WTC11 (cell line): Measurements from ENCODE around the gene GABBR2. TPM values are rescaled to one million over a fixed set of nuclear protein-coding genes. Genes with fewer than 3 reads are reported as not detected.
A peak's percentile ranks its signal among the peaks of the same experiment; 100 is the strongest.

ENCODE experiments used
- ATAC-seq: fragments of 200-7000 bp; cut with Tn5 transposase; 2 replicates; pipeline ENCODE4 v1.10.0; 2021; ENCODE audit warnings: mild to moderate bottlenecking, moderate library complexity
- CTCF ChIA-PET: fragments of 300-600 bp; sonication (Branson Sonifier 250); formaldehyde crosslinking; loops from one replicate; lab custom pipeline; 2021; ENCODE audit warnings: antibody characterized with exemption; lab: Charles Lee
- POLR2A ChIA-PET: fragments of 350-600 bp; sonication (Branson Sonifier 250); formaldehyde crosslinking; loops from one replicate; lab custom pipeline; 2021; ENCODE audit warnings: antibody characterized with exemption; lab: Charles Lee
- DNase-seq: peaks from one replicate; pipeline ENCODE4 v3.0.0; 2021; ENCODE audit warnings: low spot score
- H3K27ac Mint-ChIP-seq: 2 replicates; pipeline ENCODE4 v1.8.0; 2021; ENCODE audit warnings: mixed read lengths
- H3K27me3 Mint-ChIP-seq: 2 replicates; pipeline ENCODE4 v1.8.0; 2021; ENCODE audit warnings: low read depth, mild to moderate bottlenecking, moderate library complexity, mixed read lengths
- H3K36me3 Mint-ChIP-seq: 2 replicates; pipeline ENCODE4 v1.8.0; 2021; ENCODE audit warnings: mixed read lengths
- H3K4me1 Mint-ChIP-seq: 2 replicates; pipeline ENCODE4 v1.8.0; 2022; ENCODE audit warnings: mixed read lengths
- H3K4me3 Mint-ChIP-seq: 2 replicates; pipeline ENCODE4 v1.8.0; 2021; ENCODE audit warnings: mild to moderate bottlenecking, moderate library complexity, mixed read lengths
- H3K9me3 Mint-ChIP-seq: 2 replicates; pipeline ENCODE4 v1.8.0; 2021; ENCODE audit warnings: mixed read lengths
- CREM ChIP-seq: sonication (generic); formaldehyde crosslinking; IDR thresholded peaks from 2 replicates; pipeline ENCODE4 v1.8.1; 2022; ENCODE audit warnings: mild to moderate bottlenecking, missing genetic modification reagents, moderate library complexity
- EMX1 ChIP-seq: fragments of 250-450 bp; sonication (Bioruptor Pico); IDR thresholded peaks from 2 replicates; pipeline ENCODE4 v1.8.0; 2021; ENCODE audit warnings: mild to moderate bottlenecking
- ETV6 ChIP-seq: sonication (generic); formaldehyde crosslinking; IDR thresholded peaks from 2 replicates; pipeline ENCODE4 v1.8.1; 2022; ENCODE audit warnings: mild to moderate bottlenecking, missing genetic modification reagents
- FOXK1 ChIP-seq: sonication (generic); formaldehyde crosslinking; IDR thresholded peaks from 2 replicates; pipeline ENCODE4 v1.8.0; 2022; ENCODE audit warnings: mild to moderate bottlenecking, moderate library complexity, missing genetic modification reagents
- GTF2I ChIP-seq: fragments of 250-450 bp; sonication (Bioruptor Pico); conservative IDR thresholded peaks from 2 replicates; pipeline ENCODE4 v1.4.0; 2021; ENCODE audit warnings: mild to moderate bottlenecking
- HMGA2 ChIP-seq: fragments of 250-450 bp; sonication (Bioruptor Pico); IDR thresholded peaks from 2 replicates; pipeline ENCODE4 v1.4.0; 2021; ENCODE audit warnings: mild to moderate bottlenecking, moderate library complexity
- KAT7 ChIP-seq: sonication (generic); formaldehyde crosslinking; IDR thresholded peaks from 2 replicates; pipeline ENCODE4 v1.8.1; 2023; ENCODE audit warnings: missing genetic modification reagents, mild to moderate bottlenecking, borderline replicate concordance
- NFE2L1 ChIP-seq: sonication (generic); formaldehyde crosslinking; IDR thresholded peaks from 2 replicates; pipeline ENCODE4 v1.8.1; 2023; ENCODE audit warnings: missing genetic modification reagents
- NFYB ChIP-seq: sonication (generic); formaldehyde crosslinking; conservative IDR thresholded peaks from 2 replicates; pipeline ENCODE4 v1.8.0; 2022; ENCODE audit warnings: low read depth, missing genetic modification reagents
- ZNF232 ChIP-seq: sonication (generic); formaldehyde crosslinking; IDR thresholded peaks from 2 replicates; pipeline ENCODE4 v1.8.0; 2022; ENCODE audit warnings: mild to moderate bottlenecking, missing genetic modification reagents
- ZNF263 ChIP-seq: sonication (generic); formaldehyde crosslinking; IDR thresholded peaks from 2 replicates; pipeline ENCODE4 v1.8.1; 2022; ENCODE audit warnings: low read depth, mild to moderate bottlenecking, moderate library complexity, missing genetic modification reagents
- ZNF396 ChIP-seq: fragments of 250-450 bp; sonication (Bioruptor Pico); IDR thresholded peaks from 2 replicates; pipeline ENCODE4 v1.8.0; 2021; ENCODE audit warnings: mild to moderate bottlenecking, moderate library complexity, borderline replicate concordance
- total RNA-seq: library from RNA; stranded (reverse); gene quantifications from 3 replicates; pipeline ENCODE4 v1.2.3, GENCODE V29; 2021
- TF ChIP-seq, protein P1 (sequence below): fragments of 250-450 bp; sonication (Bioruptor Pico); IDR thresholded peaks from 2 replicates; pipeline ENCODE4 v1.9.0; 2021; ENCODE audit warnings: mild to moderate bottlenecking, borderline replicate concordance
- TF ChIP-seq, protein P2 (sequence below): sonication (generic); formaldehyde crosslinking; IDR thresholded peaks from 2 replicates; pipeline ENCODE4 v1.8.1; 2023; ENCODE audit warnings: mild to moderate bottlenecking, missing genetic modification reagents
- TF ChIP-seq, protein P3 (sequence below): sonication (generic); formaldehyde crosslinking; IDR thresholded peaks from 2 replicates; pipeline ENCODE4 v1.8.1; 2022; ENCODE audit warnings: low read depth, missing genetic modification reagents, borderline replicate concordance
- TF ChIP-seq, protein P4 (sequence below): fragments of 250-450 bp; sonication (Bioruptor Pico); IDR thresholded peaks from 2 replicates; pipeline ENCODE4 v1.8.0; 2021; ENCODE audit warnings: mild to moderate bottlenecking
- TF ChIP-seq, protein P5 (sequence below): sonication (generic); formaldehyde crosslinking; IDR thresholded peaks from 2 replicates; pipeline ENCODE4 v1.8.1; 2023; ENCODE audit warnings: mild to moderate bottlenecking, missing genetic modification reagents, moderate library complexity
- TF ChIP-seq, protein P6 (sequence below): sonication (generic); formaldehyde crosslinking; IDR thresholded peaks from 2 replicates; pipeline ENCODE4 v1.8.0; 2022; ENCODE audit warnings: mild to moderate bottlenecking, missing genetic modification reagents

GABBR2 gene
- total RNA-seq, 1 experiment from 2014 or later: 0.92 TPM

DNA sequence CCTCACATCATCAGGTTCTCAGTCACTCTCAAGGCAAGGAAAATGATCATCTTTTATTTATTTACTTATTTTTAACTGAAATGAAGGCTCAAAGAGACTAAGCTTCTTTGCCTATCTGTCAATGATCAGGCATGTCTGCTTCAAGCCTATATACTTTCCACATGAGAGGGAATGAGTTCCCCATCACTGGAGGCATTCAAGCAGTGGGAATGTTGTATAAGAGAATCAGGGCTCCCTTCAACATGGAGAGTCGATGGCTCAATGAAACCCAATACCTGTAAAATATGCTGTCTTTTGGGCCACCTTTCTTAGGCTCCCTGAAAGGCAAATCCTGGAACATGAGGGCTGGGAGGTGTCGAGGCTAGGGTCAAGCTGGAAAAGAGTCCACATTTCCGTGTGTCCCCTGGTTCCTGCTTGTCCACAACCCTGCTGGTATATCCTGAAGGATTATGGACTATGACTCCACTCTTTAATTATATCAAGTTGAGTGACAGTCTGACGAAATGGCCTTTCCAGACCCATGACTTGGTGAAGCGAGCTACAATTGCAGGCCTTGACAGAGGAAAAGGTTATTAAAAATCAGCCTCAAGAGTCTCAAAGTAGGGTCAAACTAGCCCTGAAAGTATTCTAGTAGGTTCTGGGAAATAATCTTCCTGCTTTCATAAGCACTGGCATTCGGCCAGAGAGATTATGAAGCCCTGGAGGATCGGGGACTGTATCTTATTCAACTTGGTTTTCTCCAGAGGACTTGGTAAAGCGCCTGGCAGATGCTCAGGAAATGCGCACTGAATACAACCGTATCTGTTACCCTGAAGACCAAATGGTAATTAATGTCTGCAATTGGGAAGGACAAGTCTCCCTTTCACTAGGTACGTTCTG, 307.4 kb downstream of the GABBR2 start:
- H3K4me1 Mint-ChIP-seq: peaks cover 33% of the 10 kb centered on the region
- TF ChIP-seq, protein P1, sequence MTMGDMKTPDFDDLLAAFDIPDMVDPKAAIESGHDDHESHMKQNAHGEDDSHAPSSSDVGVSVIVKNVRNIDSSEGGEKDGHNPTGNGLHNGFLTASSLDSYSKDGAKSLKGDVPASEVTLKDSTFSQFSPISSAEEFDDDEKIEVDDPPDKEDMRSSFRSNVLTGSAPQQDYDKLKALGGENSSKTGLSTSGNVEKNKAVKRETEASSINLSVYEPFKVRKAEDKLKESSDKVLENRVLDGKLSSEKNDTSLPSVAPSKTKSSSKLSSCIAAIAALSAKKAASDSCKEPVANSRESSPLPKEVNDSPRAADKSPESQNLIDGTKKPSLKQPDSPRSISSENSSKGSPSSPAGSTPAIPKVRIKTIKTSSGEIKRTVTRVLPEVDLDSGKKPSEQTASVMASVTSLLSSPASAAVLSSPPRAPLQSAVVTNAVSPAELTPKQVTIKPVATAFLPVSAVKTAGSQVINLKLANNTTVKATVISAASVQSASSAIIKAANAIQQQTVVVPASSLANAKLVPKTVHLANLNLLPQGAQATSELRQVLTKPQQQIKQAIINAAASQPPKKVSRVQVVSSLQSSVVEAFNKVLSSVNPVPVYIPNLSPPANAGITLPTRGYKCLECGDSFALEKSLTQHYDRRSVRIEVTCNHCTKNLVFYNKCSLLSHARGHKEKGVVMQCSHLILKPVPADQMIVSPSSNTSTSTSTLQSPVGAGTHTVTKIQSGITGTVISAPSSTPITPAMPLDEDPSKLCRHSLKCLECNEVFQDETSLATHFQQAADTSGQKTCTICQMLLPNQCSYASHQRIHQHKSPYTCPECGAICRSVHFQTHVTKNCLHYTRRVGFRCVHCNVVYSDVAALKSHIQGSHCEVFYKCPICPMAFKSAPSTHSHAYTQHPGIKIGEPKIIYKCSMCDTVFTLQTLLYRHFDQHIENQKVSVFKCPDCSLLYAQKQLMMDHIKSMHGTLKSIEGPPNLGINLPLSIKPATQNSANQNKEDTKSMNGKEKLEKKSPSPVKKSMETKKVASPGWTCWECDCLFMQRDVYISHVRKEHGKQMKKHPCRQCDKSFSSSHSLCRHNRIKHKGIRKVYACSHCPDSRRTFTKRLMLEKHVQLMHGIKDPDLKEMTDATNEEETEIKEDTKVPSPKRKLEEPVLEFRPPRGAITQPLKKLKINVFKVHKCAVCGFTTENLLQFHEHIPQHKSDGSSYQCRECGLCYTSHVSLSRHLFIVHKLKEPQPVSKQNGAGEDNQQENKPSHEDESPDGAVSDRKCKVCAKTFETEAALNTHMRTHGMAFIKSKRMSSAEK (CRISPR knock-in tag): no peak
- TF ChIP-seq, protein P2, sequence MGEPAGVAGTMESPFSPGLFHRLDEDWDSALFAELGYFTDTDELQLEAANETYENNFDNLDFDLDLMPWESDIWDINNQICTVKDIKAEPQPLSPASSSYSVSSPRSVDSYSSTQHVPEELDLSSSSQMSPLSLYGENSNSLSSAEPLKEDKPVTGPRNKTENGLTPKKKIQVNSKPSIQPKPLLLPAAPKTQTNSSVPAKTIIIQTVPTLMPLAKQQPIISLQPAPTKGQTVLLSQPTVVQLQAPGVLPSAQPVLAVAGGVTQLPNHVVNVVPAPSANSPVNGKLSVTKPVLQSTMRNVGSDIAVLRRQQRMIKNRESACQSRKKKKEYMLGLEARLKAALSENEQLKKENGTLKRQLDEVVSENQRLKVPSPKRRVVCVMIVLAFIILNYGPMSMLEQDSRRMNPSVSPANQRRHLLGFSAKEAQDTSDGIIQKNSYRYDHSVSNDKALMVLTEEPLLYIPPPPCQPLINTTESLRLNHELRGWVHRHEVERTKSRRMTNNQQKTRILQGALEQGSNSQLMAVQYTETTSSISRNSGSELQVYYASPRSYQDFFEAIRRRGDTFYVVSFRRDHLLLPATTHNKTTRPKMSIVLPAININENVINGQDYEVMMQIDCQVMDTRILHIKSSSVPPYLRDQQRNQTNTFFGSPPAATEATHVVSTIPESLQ (CRISPR knock-in tag): no peak
- TF ChIP-seq, protein P3, sequence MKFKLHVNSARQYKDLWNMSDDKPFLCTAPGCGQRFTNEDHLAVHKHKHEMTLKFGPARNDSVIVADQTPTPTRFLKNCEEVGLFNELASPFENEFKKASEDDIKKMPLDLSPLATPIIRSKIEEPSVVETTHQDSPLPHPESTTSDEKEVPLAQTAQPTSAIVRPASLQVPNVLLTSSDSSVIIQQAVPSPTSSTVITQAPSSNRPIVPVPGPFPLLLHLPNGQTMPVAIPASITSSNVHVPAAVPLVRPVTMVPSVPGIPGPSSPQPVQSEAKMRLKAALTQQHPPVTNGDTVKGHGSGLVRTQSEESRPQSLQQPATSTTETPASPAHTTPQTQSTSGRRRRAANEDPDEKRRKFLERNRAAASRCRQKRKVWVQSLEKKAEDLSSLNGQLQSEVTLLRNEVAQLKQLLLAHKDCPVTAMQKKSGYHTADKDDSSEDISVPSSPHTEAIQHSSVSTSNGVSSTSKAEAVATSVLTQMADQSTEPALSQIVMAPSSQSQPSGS (CRISPR knock-in tag): no peak
- TF ChIP-seq KAT7 (CRISPR knock-in tag) (no peak), CREM (CRISPR knock-in tag) (no peak), GTF2I (CRISPR knock-in tag) (0 out of 2 replicates have a peak, but pooled peaks have one; percentile 37), ZNF263 (CRISPR knock-in tag) (no peak), NFYB (CRISPR knock-in tag) (no peak)
- H3K27me3 Mint-ChIP-seq: no peaks in the 10 kb centered on the region
- DNase-seq (no peak), ATAC-seq (peak; percentile 19; the same call in 1 of the 2 replicates)
- H3K27ac Mint-ChIP-seq: no peak overlapping the region
- no peak overlapping the region for H3K4me3 Mint-ChIP-seq
- H3K9me3 Mint-ChIP-seq: no peaks in the 10 kb centered on the region
- CTCF ChIA-PET: no interaction called here
- POLR2A ChIA-PET: no interaction called here
- H3K36me3 Mint-ChIP-seq: no peaks in the 10 kb centered on the region

DNA sequence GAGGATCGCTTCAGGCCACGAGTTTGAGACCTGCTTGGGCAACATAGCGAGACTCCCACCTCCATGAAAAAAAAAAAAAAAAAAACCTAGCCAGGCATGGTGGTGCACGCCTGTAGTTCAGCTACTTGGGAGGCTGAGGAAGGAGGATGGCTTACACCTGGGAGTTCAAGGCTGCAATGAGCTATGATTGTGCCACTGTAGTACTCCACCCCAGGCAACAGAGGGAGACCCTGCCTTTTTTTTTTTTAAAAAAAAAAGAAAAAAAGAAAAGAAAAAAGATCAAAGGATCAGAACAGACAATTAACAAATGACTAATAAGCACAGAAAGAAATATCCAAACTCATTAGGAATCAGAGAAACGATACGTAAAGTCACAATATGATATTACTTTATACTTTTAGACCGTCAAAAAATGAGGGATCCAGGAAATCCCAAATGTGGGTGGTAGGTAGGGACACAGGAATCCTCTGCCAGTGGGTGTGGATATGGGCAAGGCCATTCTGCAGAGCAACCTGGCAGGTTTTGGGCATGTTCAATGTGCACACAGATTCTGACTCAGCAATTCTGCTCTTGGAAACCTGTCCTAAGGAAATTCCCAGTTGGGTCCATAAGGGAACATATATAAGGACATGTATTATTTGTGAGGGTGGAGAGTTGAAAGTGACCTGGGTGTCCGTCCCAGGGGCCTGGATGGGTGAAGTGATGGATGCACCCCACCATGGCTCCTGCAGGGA, 308.6 kb downstream of the GABBR2 start:
- H3K36me3 Mint-ChIP-seq: no peaks in the 10 kb centered on the region
- no peak overlapping the region for H3K27ac Mint-ChIP-seq
- CTCF ChIA-PET: interaction anchor here (0.6 to 1.1 kb wide), 7 partner anchors 9 to 253 kb away, joined by 3 to 9 read pairs (median 4); no protein-coding TSS in a partner anchor
- POLR2A ChIA-PET: interaction anchor here (0.7 kb wide), 1 partner anchor 104 kb away, joined by 3 read pairs; no protein-coding TSS in a partner anchor
- H3K4me3 Mint-ChIP-seq: no peak overlapping the region
- H3K4me1 Mint-ChIP-seq: peaks cover 35% of the 10 kb centered on the region
- DNase-seq (no peak), ATAC-seq (no peak)
- peaks cover under 1% of the 10 kb centered on the region; the same call in 1 of the 2 replicates for H3K9me3 Mint-ChIP-seq
- H3K27me3 Mint-ChIP-seq: no peaks in the 10 kb centered on the region
- TF ChIP-seq, protein P2 (CRISPR knock-in tag): no peak
- TF ChIP-seq, protein P4, sequence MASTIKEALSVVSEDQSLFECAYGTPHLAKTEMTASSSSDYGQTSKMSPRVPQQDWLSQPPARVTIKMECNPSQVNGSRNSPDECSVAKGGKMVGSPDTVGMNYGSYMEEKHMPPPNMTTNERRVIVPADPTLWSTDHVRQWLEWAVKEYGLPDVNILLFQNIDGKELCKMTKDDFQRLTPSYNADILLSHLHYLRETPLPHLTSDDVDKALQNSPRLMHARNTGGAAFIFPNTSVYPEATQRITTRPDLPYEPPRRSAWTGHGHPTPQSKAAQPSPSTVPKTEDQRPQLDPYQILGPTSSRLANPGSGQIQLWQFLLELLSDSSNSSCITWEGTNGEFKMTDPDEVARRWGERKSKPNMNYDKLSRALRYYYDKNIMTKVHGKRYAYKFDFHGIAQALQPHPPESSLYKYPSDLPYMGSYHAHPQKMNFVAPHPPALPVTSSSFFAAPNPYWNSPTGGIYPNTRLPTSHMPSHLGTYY (CRISPR knock-in tag): no peak
- no peak for TF ChIP-seq NFE2L1 (CRISPR knock-in tag)
- no peak for TF ChIP-seq HMGA2
- TF ChIP-seq ZNF232 (CRISPR knock-in tag): no peak
- no peak for TF ChIP-seq ZNF263 (CRISPR knock-in tag)
- no peak for TF ChIP-seq ZNF396 (CRISPR knock-in tag)
- no peak for TF ChIP-seq FOXK1 (CRISPR knock-in tag)
- no peak for TF ChIP-seq ETV6 (CRISPR knock-in tag)
- TF ChIP-seq, protein P5, sequence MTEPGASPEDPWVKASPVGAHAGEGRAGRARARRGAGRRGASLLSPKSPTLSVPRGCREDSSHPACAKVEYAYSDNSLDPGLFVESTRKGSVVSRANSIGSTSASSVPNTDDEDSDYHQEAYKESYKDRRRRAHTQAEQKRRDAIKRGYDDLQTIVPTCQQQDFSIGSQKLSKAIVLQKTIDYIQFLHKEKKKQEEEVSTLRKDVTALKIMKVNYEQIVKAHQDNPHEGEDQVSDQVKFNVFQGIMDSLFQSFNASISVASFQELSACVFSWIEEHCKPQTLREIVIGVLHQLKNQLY (CRISPR knock-in tag): no peak
- TF ChIP-seq, protein P6, sequence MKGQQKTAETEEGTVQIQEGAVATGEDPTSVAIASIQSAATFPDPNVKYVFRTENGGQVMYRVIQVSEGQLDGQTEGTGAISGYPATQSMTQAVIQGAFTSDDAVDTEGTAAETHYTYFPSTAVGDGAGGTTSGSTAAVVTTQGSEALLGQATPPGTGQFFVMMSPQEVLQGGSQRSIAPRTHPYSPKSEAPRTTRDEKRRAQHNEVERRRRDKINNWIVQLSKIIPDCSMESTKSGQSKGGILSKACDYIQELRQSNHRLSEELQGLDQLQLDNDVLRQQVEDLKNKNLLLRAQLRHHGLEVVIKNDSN (CRISPR knock-in tag): no peak
- no peak for TF ChIP-seq EMX1 (CRISPR knock-in tag)
